PC-3 (cell line): ENCODE data around the gene TXNRD1. TPM values are rescaled to one million over a fixed set of nuclear protein-coding genes. Genes with fewer than 3 reads are reported as not detected.

Experiments
- ATAC-seq: fragments of 200-7000 bp; cut with Tn5 transposase; 2 replicates; pipeline ENCODE4 v1.9.1; 2020; ENCODE audit warnings: mild to moderate bottlenecking, moderate library complexity
- BruUV-seq: library from RNA; stranded (reverse); fragments of 400-500 nt; replicated peaks from 2 replicates; lab custom pipeline; 2021; lab: Mats Ljungman, UMichigan
- CTCF ChIA-PET: fragments of 300-600 bp; sonication (Branson Sonifier 250); formaldehyde crosslinking; loops from one replicate; lab custom pipeline; 2022; ENCODE audit warnings: antibody characterized with exemption; lab: Charles Lee
- POLR2A ChIA-PET: fragments of 300-600 bp; sonication (Branson Sonifier 250); formaldehyde crosslinking; loops from one replicate; lab custom pipeline; 2022; ENCODE audit warnings: antibody characterized with exemption; ENCODE audit not compliant: unreplicated experiment; lab: Charles Lee
- DNase-seq: peaks from one replicate; pipeline ENCODE4 v3.0.0-alpha.2; 2015
- H2AFZ ChIP-seq: fragments of 300-600 bp; sonication (generic); 2 replicates; pipeline ENCODE4 v1.6.0; 2016; ENCODE audit warnings: antibody characterized with exemption, low read length
- H3F3A ChIP-seq: fragments of 300-600 bp; sonication (generic); one replicate; pipeline ENCODE4 v1.6.0; 2017; ENCODE audit warnings: antibody characterized with exemption, low read length, control low read depth, mild to moderate bottlenecking; ENCODE audit not compliant: unreplicated experiment
- H3K27ac ChIP-seq: fragments of 300-600 bp; sonication (generic); 2 replicates; pipeline ENCODE4 v1.5.1; 2016; ENCODE audit warnings: mild to moderate bottlenecking, low read length
- H3K27me3 ChIP-seq: fragments of 300-600 bp; sonication (generic); 2 replicates; pipeline ENCODE4 v1.6.1; 2016; ENCODE audit warnings: low read length, mixed read lengths
- H3K36me3 ChIP-seq: fragments of 300-600 bp; sonication (generic); 2 replicates; pipeline ENCODE4 v1.6.1; 2016; ENCODE audit warnings: low read depth, mixed run types, low read length, mixed read lengths
- H3K4me1 ChIP-seq: fragments of 300-600 bp; sonication (generic); 2 replicates; pipeline ENCODE4 v1.5.1; 2016; ENCODE audit warnings: low read length; ENCODE audit not compliant: insufficient read depth
- H3K4me2 ChIP-seq: fragments of 300-600 bp; sonication (generic); 2 replicates; pipeline ENCODE4 v1.6.0; 2016; ENCODE audit warnings: low read length
- H3K4me3 ChIP-seq: fragments of 300-600 bp; sonication (generic); 2 replicates; pipeline ENCODE4 v1.5.1; 2016; ENCODE audit warnings: mild to moderate bottlenecking, low read length, mixed read lengths
- H3K79me2 ChIP-seq: fragments of 300-600 bp; sonication (generic); 2 replicates; pipeline ENCODE4 v1.6.1; 2017; ENCODE audit warnings: low read length, mixed read lengths
- H3K9ac ChIP-seq: fragments of 300-600 bp; sonication (generic); 2 replicates; pipeline ENCODE4 v1.6.0; 2016; ENCODE audit warnings: mild to moderate bottlenecking, low read length
- H3K9me2 ChIP-seq: fragments of 300-600 bp; sonication (generic); replicated peaks from 2 replicates; pipeline ENCODE4 v1.6.1; 2016; ENCODE audit warnings: mixed run types, low read length, mixed read lengths
- H3K9me3 ChIP-seq: fragments of 300-600 bp; sonication (generic); 2 replicates; pipeline ENCODE4 v1.6.1; 2016; ENCODE audit warnings: low read length, mixed read lengths
- H4K20me1 ChIP-seq: fragments of 300-600 bp; sonication (generic); 2 replicates; pipeline ENCODE4 v1.6.1; 2016; ENCODE audit warnings: low read length, mixed read lengths
- CTCF ChIP-seq: fragments of 300-600 bp; sonication (generic); conservative IDR thresholded peaks from 2 replicates; pipeline ENCODE4 v1.5.1; 2017; ENCODE audit warnings: antibody characterized with exemption, low read depth, mild to moderate bottlenecking, low read length
- EZH2 ChIP-seq: fragments of 300-600 bp; sonication (generic); IDR thresholded peaks from one replicate; pipeline ENCODE4 v1.6.1; 2017; ENCODE audit warnings: antibody characterized with exemption, mild to moderate bottlenecking, low read length; ENCODE audit not compliant: unreplicated experiment
- EZH2phosphoT487 ChIP-seq: fragments of 300-600 bp; sonication (generic); IDR thresholded peaks from 2 replicates; pipeline ENCODE4 v1.6.1; 2018; ENCODE audit warnings: mild to moderate bottlenecking, antibody characterized with exemption, low read length, borderline replicate concordance
- intact Hi-C: fragments of 100-400 bp; cut with micrococcal nuclease; formaldehyde crosslinking; loops from 2 replicates; pipeline ENCODE4 v1.9.0; 2023
- total RNA-seq: library from RNA; depleted of rRNA; stranded (reverse); fragments of >200 nt; gene quantifications from 2 replicates; pipeline ENCODE4 v1.2.3, GENCODE V29; 2014

TXNRD1 gene
- total RNA-seq, 1 experiment from 2014 or later = 419 TPM

- Histone ChIP-seq H3K4me2 (no peak overlapping the region), H3K4me3 (no peak overlapping the region), H3K9me2 (no peaks in the 10 kb centered on the region), H3K9me3 (no peaks in the 10 kb centered on the region), H3K27me3 (no peaks in the 10 kb centered on the region), H2AFZ (no peak overlapping the region), H4K20me1 (peaks cover 61% of the 10 kb centered on the region), H3K9ac (no peak overlapping the region), H3K79me2 (peaks cover 72% of the 10 kb centered on the region), H3K4me1 (no peaks in the 10 kb centered on the region), H3K27ac (no peak overlapping the region), H3K36me3 (peaks cover 84% of the 10 kb centered on the region), H3F3A (peaks cover 26% of the 10 kb centered on the region)
- ATAC-seq (no peak), DNase-seq (no peak)
- ChIA-PET POLR2A (interaction anchor here (0.6 kb wide), 2 partner anchors 33 to 705 kb away, joined by 4 to 6 read pairs; no protein-coding TSS in a partner anchor), CTCF (no interaction called here)
- TF ChIP-seq EZH2phosphoT487 (no peak), CTCF (no peak), EZH2 (no peak)
- intact Hi-C loops = no loop called here
- no TSS peak for BruUV-seq
These were observed 103.4 kb downstream of the TXNRD1 start for GRCh38 chr12:104319028-104319427.

GRCh38 chr12:104319918-104320626, 104.5 kb downstream of the TXNRD1 start:
- H3K9me2 ChIP-seq = no peaks in the 10 kb centered on the region
- H3K4me3 ChIP-seq = no peak overlapping the region
- H4K20me1 ChIP-seq = peaks cover 57% of the 10 kb centered on the region
- no peaks in the 10 kb centered on the region for H3K27me3 ChIP-seq
- no peak overlapping the region for H3K27ac ChIP-seq
- H3K9me3 ChIP-seq = no peaks in the 10 kb centered on the region
- no TSS peak for BruUV-seq
- no peak overlapping the region for H3K9ac ChIP-seq
- ATAC-seq (no peak), DNase-seq (no peak)
- no peaks in the 10 kb centered on the region for H3K4me1 ChIP-seq
- H3K4me2 ChIP-seq = no peak overlapping the region
- no peak for TF ChIP-seq EZH2
- no peak for TF ChIP-seq CTCF
- no peak for TF ChIP-seq EZH2phosphoT487
- peaks cover 26% of the 10 kb centered on the region for H3F3A ChIP-seq
- intact Hi-C loops = no loop called here
- H2AFZ ChIP-seq = no peak overlapping the region
- ChIA-PET POLR2A (interaction anchor here (0.7 kb wide), 1 partner anchor 39 kb away, joined by 5 read pairs; no protein-coding TSS in a partner anchor), CTCF (no interaction called here)
- peaks cover 84% of the 10 kb centered on the region for H3K36me3 ChIP-seq
- H3K79me2 ChIP-seq = peaks cover 64% of the 10 kb centered on the region

- ATAC-seq (no peak), DNase-seq (no peak)
- peaks cover 26% of the 10 kb centered on the region for H3F3A ChIP-seq
- H3K36me3 ChIP-seq = peaks cover 83% of the 10 kb centered on the region
- no peak overlapping the region for H3K27ac ChIP-seq
- H2AFZ ChIP-seq = no peak overlapping the region
- H3K79me2 ChIP-seq = peaks cover 58% of the 10 kb centered on the region
- no peak overlapping the region for H3K4me2 ChIP-seq
- H3K9ac ChIP-seq = no peak overlapping the region
- ChIA-PET POLR2A (interaction anchor here (0.7 kb wide), 1 partner anchor 40 kb away, joined by 5 read pairs; no protein-coding TSS in a partner anchor), CTCF (no interaction called here)
- no peaks in the 10 kb centered on the region for H3K27me3 ChIP-seq
- H3K9me3 ChIP-seq = no peaks in the 10 kb centered on the region
- H4K20me1 ChIP-seq = peaks cover 52% of the 10 kb centered on the region
- no peaks in the 10 kb centered on the region for H3K9me2 ChIP-seq
- TF ChIP-seq EZH2 (no peak), EZH2phosphoT487 (no peak), CTCF (no peak)
- BruUV-seq = no TSS peak
- H3K4me3 ChIP-seq = no peak overlapping the region
- H3K4me1 ChIP-seq = no peaks in the 10 kb centered on the region
- intact Hi-C loops = no loop called here
These were observed 105.0 kb downstream of the TXNRD1 start for GRCh38 chr12:104320627-104321024.
